NCI-H2196 treated with DMSO at 0.1 percent for 48 hours (cell line): ENCODE measurements around the gene RERE.

ENCODE experiments used
- DNase-seq: peaks from one replicate; lab custom pipeline; 2025; ENCODE audit not compliant: unreplicated experiment; lab: John Stamatoyannopoulos, UW

Gene RERE

DNA sequence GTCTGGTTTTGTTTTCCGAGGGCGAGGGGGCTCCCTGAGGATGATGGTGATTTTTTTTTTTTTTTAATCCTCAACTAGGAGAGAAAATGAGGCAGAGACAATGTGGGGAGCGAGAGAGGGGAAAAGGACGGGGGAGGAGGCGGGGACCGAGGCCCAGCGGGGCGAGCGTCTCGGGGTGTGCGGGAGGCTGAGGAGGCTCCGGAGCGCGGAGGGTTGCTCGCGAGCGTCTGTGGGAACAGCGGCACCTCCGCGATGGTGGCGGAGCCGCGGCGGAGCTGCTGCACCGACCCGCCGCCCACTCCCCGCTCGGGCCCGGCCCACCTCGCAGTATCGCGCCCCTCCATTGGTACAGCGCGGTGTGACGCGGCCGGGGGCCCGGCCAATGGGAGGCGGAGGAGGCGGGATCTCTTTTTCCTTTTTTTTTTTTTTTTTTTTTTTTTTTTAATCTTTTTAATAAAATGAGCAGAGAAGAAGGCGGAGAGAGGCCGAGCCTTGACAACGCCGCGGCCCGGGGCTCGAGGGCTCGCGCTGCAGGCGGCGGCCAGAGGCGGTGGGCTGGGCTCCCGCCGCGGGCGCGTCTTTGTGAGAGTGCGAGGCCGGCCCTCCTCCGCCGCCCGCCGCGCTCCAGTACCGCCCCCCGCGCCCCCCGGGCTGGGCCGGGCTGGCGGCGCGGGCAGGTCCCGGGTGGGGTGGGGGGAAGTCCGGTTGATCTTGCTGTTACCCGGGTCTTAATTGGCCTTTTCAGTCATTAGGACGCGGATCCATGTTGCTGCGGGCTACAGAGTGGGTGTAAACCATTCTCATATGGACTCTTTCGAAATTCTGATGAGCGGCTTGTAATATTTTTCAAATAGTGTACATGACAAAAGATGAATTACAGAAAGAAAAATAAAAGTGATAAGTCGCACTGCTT is at the start of gene RERE:
RERE (minus strand) TSS at position 229 of the 913 bp plus-strand sequence.
- peak; percentile 82 for DNase-seq

DNA sequence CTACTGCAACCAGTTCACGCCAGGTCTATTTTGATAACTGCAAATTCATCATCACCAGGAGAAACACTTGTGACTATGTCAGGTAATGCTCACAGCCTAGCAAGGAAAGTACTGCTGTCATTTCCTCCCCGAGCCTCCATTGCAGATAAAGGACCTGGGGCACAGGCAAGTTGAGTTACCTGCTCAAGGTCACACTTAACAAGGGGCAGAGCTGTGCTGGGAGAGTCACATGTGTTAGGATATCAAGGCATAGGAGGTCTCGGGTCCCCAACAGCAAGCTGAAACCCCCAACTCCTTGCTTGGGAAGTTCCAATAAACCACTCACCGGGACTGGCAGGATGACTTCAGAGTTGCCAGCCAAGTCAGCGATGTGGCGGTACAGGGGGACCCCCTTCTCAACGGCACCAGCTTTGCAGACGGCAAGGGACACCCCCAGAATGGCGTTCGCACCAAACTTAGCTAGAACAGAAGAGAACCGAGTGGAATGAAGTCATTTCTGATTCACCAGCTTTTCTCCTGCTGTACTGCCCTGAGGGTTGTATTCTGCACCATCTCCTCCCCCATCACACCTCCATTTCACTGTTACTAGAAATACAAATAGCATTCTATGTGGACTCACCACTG is 49.5 kb upstream of the RERE start:
- DNase-seq = no peak

DNA sequence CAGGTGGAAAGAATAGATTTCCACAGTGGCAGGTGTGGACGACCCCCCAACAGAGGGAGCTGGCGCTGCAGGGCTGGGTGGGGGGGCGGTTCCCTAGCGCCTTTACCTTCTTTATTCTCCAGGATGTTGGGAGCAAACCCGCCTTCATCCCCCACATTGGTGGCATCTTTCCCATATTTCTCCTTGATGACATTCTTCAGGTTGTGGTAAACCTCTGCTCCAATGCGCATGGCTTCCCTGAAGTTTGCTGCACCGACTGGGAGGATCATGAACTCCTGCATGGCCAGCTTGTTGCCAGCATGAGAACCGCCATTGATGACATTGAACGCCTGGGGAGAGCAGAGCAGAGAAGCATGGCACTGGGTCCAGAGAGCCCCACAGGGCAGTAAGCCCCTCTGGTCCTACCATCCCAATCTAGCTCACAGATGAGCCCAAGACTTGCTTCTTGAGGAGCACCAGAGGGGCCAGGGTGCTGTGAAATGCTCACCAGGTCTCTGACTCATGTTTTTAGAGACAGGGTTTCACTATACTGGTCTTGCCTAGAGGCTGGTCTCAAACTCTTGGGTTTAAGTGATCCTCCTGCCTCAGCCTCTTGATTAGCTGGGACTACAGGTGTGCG is 48.8 kb upstream of the RERE start:
- no peak for DNase-seq

DNA sequence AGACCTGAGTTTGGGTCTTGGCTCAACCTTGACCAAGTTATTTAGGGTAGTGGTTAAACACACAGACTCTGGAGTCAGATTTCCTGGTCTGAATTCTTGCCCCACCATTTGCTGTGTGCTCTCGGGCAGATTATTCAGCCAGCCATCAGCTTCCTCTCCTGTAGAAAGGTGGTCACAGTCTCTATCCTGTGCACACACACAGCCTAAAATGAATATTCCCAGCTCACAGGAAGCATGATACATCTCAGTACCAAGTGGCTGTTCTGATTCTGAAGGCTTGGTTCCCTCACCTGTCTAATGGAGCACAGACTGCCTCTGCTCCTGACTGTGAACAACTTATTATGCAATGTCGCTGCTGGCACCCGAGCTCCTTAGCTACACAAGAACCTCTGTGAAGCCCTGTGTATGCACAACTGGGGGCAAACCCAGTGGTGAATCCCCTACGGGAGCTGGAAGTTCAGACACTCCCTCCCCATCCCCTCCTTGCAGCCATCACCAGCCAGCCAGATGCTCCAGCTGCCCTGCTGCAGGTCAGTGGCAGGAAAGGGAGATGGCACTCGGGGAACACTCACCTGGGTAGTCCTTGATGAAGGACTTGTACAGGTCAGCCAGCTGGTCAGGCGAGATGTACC is 47.4 kb upstream of the RERE start:
- DNase-seq = no peak

DNA sequence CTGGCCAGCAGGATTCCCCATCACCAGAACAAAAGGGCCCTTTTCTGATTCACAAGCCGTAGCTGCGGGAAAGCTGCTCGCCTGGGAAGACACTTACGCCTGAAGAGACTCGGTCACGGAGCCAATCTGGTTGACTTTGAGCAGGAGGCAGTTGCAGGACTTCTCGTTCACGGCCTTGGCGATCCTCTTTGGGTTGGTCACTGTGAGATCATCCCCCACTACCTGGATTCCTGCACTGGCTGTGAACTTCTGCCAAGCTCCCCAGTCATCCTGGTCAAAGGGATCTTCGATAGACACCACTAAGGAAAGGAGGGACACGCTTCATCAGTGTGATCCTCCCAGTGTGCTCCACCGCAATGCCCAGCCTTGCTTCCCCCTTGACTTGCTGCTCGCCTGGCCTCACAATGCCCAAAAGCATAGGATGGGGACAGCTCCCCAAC is 46.4 kb upstream of the RERE start:
- no peak for DNase-seq

DNA sequence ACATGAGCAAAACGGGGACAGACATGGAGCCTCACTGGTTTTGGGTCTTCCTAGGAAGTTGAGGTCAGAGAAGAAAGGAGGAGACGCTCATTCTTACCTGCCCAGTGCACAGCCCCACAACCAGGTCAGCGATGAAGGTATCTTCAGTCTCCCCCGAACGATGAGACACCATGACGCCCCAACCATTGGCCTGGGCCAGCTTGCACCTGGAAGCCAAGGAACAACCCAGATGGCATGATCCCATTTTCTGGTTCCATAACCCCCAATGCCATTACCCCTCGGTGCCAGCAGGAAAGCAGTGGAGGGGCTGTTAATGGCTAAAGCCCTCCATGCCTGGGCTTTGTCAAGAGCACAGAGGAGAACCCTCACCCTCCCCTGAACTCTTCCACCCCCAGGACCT is 45.7 kb upstream of the RERE start:
- DNase-seq = no peak

DNA sequence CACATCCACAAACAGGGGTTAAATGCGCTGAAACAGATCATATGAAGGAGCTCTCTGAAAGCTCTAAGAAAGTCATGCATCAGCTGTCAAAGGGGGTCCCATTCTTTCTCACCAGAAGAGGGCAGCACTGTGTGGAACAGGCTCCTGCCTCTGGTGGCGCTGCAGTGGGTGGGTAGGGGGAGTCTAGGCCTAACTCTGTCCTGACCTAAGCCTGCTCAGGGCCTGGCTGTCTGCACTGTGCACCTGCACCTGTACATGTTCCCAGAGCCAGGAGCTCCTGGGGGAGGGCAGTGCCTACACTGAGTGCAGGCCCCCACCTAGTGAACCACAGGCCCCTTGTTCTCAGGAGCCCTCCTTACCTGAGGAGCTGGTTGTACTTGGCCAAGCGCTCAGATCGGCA is 45.1 kb upstream of the RERE start:
- no peak for DNase-seq

DNA sequence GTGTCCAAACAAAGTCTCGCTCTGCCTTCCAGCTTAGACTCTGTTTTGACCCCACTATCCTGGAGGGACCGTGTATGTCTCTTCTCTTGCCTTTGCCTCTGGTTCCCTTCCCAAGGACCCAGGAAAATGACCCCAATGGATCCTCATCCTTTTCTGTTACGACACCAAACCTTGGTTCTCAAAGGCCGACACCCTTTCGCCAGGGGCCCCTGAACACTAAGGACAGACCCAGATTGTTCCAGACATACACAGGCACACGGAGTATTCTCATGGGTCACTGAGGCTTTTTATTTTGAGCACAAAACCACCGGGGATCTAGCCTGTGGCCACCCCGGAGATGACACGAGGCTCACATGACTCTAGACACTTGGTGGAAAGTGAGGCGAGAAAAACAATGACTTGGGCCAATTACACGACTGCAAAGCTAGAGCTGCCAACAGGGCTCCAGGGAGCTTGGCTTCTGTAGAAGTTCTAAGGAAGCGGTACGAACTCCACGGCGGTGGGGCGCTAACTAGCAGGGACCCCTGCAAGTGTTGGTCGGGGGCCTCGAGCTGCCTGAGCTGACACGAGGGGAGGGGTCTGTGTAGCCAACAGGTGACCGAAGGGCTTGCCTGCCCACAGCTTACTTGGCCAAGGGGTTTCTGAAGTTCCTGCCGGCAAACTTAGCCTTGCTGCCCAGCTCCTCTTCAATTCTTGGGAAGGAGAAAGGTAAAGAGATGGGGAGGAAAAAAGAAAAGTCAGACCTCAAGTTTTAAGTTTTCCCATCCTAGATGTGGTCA is 43.5 kb upstream of the RERE start:
- DNase-seq = no peak

DNA sequence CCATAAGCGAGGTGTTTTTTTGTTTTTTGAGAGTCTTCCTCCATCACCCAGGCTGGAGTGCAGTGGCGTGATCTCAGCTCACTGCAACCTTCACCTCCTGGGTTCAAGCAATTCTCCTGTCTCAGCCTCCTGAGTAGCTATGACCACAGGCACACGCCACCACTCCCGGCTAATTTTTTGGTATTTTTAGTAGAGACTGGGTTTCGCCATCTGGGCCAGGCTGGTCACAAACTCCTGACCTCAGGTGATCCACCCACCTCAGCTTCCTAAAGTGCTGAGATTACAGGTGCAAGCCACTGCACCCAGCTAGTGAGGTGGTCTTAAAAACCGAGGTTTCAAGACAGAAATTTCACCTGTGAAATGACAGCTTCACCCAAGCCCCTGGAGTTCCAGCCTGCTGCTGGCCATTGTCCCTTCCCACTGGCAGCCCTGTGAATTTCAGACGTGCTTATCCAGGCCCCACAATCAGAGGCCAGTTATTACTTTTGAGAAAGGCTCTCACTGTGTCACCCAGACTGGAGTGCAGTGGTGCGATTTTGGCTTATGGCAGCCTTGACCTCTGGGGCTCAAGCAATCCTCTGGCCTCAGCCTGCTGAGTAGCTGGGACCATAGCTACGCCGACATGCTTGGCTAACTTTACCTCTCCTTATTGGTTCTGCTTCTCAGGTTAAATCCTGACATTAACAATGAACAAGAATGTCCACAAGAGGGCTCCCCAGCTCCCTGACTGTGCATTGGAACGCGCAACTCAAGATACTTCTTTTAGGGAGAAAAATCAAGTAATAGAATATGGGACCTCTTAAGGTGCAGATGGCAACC is 41.7 kb upstream of the RERE start:
- peak; percentile 52 for DNase-seq

DNA sequence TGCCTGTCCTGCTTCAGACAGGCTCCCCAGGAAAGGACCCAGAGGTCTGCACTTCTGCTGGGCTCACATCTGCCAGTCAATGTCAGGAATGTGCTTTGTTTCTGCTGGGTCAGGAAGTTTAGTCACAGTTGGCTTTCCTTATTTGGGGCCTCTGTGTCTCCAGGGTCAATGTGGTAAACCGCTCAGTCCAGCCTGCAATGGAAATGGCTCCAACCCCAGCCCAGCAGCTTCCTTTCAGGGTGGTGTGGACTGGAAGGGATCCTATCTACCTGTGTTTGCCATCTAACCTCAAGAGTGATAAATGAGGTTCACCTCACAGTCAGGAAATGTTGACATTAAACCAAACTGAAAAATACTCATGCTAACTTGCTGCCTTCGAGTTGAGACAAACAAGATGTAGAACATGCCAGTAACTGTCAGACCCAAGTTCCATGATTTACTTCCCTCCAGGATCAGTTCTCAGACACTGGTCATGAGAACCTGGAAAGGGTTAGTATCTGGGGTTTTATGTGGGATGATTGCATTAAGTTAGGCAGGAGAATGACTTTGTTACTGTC is 40.8 kb upstream of the RERE start:
- DNase-seq = no peak

DNA sequence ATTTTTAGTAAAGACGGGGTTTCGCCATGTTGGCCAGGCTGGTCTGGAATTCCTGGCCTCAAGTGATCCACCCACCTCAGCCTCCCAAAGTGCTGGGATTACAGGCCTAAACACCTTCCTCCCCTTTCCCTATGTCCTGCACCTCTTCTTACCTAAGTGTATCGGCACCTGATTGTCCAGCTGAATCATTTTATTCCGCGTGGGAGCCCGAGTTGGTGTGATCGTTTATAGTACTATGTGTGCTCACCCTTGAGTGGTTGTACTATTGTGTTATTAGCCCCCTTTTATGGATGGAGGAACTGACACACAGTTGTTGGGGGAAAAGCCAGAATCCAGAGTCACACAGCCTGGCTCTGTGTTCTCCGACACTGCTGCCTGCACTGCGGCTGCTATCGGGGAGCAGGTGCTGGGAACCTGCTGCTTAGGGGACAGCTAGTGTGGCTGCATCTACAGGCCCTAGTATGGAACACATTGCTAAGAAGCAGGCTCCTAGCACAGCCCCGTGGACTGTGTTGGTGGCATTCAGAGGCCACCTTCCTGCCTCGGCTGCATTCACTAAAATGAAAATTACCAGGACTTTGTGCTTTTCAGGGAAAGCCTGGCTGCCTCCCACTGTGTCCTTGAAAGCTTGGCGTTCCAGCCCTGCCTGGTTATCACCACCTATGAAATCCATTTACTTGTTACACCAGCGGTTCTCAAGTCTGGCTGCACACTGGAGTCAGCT is 39.4 kb upstream of the RERE start:
- no peak for DNase-seq

DNA sequence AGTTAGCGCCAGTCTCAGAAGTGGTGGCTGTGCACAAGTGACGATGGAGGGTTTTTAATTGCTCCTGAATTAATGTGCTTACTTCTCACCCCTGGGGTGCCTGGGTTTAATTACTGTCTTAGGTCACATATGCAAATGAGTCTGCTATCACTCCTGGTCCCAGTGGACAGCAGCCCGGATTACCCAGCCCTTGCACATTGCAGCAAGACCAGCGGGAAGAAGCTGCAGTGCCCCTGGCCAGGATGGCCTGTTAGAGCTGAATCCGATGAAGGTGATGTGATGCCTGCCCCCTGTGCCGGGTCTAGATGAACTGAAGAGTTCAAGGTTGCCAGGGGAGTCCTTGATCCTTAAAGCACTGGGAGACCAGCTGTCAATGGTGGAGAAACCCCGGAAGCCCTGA is 36.8 kb upstream of the RERE start:
- no peak for DNase-seq

DNA sequence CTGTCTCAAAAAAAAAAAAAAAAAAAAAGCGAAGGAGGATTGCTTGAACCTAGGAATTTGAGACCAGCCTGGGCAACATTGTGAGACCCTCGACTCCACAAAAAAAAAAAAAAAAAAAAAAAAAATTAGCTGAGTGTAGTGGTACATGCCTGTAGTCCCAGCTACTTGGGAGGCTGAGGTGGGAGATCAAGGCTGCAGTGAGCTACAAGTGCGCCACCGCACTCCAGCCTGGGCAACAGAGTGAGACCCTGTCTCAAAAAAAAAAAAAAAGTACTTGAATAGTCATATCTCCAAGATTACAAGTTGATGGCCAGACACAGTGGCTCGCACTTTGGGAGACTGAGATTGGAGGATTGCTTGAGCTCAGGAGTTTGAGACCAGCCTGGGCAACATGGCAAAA is 33.6 kb upstream of the RERE start:
- DNase-seq = no peak

DNA sequence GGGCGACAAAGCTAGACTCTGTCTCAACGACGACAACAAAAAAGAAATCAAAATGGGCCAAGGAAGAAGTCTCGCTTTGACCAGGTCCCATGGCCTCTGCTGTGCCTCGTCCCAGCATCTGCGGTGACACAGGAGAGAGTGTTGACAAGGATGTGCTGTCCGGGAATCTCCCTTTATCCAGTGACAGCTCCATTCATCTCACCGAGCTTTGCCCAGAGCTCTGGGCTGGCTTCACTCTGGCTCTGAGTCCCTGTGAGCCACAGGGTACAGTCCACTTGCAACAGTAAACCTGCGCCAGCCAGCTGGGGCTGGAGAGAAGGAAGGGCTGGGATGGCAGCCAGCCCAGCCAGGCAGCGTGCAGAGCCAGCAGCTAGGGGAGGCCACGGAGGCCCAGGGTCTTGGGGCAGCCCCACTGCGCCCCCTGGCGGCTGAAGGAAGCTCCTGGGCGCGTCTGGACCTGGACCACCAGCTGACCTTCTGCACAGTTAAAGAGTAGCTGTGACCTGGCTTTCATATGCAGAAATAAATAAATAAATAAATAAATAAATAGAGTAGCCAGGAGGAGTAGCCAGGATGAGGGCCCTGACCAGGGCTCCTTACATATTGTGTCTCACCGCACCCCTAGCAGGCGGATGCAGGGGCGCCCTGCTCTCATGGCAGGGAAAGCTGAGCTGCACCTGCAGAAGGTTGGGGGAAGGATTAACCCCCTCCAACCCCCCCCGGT is 31.4 kb upstream of the RERE start:
- DNase-seq = peak; percentile 97

DNA sequence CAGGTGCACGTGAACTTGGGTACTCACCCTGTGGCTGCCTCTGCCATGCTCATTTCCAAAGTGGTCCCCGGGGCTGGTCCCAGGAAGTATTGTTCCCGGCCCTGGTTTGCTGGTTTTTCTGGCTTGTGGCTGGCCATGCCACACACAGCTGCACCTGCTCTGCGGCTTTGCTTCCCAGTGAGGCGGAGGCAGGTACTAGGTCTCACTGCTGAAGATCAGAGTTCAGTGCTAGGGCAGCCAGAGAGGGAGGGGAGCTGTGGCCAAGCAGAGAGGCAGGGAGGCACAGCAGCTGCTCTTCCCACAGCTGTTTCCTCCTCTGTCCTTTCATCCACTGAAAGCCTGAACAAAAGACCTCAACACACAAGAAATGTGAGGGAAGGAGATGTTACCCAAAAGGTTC is 30.6 kb upstream of the RERE start:
- peak; percentile 86 for DNase-seq

DNA sequence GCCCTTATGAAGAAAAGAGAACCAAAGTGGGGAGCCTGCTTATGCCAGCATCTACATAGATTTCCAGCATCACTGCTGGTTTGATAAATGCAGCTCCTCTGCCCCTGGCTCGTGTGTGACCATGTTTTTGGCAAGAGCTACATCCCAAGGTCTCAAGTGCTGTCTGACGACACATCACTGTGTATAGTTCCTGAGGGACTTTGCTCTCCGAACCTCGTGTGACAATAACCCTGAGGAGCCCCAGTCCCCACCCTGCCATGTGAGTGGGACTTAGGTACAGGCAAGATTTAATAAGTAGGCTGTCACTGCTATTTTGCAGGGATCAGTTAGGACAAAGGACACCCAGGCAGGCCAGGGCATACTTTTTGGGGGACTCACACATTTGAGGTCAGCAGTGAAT is 28.8 kb upstream of the RERE start:
- no peak for DNase-seq

DNA sequence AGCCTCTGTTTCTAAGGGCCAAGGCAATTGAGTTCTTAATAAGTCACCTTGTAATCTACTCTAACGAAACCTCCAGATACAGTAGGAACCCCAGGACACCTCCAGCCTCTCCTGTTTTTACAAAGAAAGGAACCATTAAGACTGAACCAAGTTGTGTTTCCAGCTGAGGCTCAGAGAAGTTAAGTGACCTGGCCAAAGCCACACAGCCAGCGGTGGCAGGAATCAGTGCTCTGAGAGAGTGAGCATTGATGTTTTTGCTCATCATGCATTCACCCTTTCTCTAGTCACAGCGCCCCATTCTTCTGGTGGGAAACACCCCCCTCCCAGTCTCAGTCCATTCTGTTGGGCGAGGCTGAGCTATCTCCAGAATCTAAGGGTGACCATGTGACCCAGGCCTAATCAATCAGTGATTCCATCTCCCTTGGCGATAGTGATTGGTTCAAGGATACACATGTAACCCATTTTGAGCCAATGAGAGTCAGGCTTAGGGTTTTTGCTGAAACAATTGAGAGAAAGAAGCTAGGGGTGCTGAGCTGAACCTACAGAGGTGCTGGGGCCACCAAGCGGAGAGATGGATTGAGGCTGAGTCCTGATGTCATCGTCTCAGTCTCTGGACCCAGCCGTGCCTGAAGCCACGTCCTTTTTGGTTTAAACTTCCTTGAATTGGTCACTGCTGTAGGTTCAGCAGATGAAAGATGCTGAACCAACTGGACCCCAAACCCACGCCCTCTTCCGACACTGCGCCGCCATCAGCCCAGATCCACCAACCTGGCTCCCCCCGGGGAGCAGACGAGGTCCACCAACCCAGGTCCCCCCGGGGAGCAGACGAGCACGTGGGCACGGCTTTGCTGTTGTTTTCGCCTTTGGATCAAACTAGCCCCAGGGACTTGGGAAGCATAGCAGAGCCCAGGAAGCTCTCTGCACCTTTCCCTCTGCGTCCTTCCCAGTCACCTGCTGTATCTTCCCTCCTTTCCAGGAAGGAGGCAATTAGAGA is 28.0 kb upstream of the RERE start:
- no peak for DNase-seq
